Colonic mucosa (tissue), 4 donors: ENCODE data around the gene VSIG4. TPM values are rescaled to one million over a fixed set of nuclear protein-coding genes. Genes with fewer than 3 reads are reported as not detected.

ENCODE experiments used
- DNase-seq: peaks from one replicate; pipeline ENCODE4 v3.0.0-alpha.2; 2020
- H3K27ac ChIP-seq: fragments of 200-600 bp; one replicate; pipeline ENCODE4 v1.8.0; 2021
- H3K27me3 ChIP-seq: fragments of 200-600 bp; one replicate; pipeline ENCODE4 v1.8.0; 2021
- H3K36me3 ChIP-seq: fragments of 200-600 bp; one replicate; pipeline ENCODE4 v1.8.0; 2021
- H3K4me1 ChIP-seq: fragments of 200-600 bp; one replicate; pipeline ENCODE4 v1.8.0; 2021; ENCODE audit warnings: mild to moderate bottlenecking
- H3K4me3 ChIP-seq: fragments of 200-600 bp; one replicate; pipeline ENCODE4 v1.8.0; 2021
- H3K9ac ChIP-seq, 2 donors: one replicate each; pipeline ENCODE4 v1.7.0; 2013; ENCODE audit warnings: control low read depth in 2 of 2, low read depth in 2 of 2, low read length in 2 of 2
- H3K9me3 ChIP-seq: fragments of 200-600 bp; one replicate; pipeline ENCODE4 v1.8.0; 2021
- CTCF ChIP-seq: fragments of 200-600 bp; IDR thresholded peaks from one replicate; pipeline ENCODE4 v1.8.0; 2022; ENCODE audit warnings: antibody characterized with exemption, mild to moderate bottlenecking
- intact Hi-C: fragments of 100-400 bp; cut with DNase I; formaldehyde crosslinking; loops from one replicate; pipeline ENCODE4 v1.14.1; 2022
- total RNA-seq, 2 donors: library from RNA; stranded (reverse); fragmentation: NEBNext Ultra II Directional in 1 of 2; extraction: Animal tissue kit (Norgen Biotek cat#: 25700) in 1 of 2; gene quantifications; one replicate each; pipeline ENCODE4 v1.2.1, GENCODE V29; 2021
- donor health status: healthy.
- donor health status: DM: no; HTN: no; CAD: no.
- donor health status: DM: no; HTN: no; CAD: no.

VSIG4 gene
- total RNA-seq, 2 donors from 2014 or later: 5.7 to 14.1 TPM

GRCh38 chrX:66046612-66047235, 6.8 kb upstream of the VSIG4 start:
- no peak for DNase-seq
- no peak overlapping the region for H3K27ac ChIP-seq

GRCh38 chrX:66045894-66046293, 6.0 kb upstream of the VSIG4 start:
- H3K36me3 ChIP-seq: no peaks in the 10 kb centered on the region
- no peak overlapping the region for H3K27ac ChIP-seq
- TF ChIP-seq CTCF: no peak
- no peaks in the 10 kb centered on the region for H3K4me1 ChIP-seq
- H3K9me3 ChIP-seq: no peaks in the 10 kb centered on the region
- H3K4me3 ChIP-seq: no peak overlapping the region
- no peaks in the 10 kb centered on the region for H3K27me3 ChIP-seq
- H3K9ac ChIP-seq: no peak overlapping the region
- intact Hi-C loops: no loop called here
- DNase-seq: no peak

More at GRCh38 chrX:66046612-66047235, 6.8 kb upstream of the VSIG4 start:
- intact Hi-C loops: no loop called here
- Histone ChIP-seq H3K36me3 (no peaks in the 10 kb centered on the region), H3K27me3 (no peaks in the 10 kb centered on the region), H3K4me3 (no peak overlapping the region), H3K9me3 (no peaks in the 10 kb centered on the region), H3K4me1 (no peaks in the 10 kb centered on the region), H3K9ac (no peak overlapping the region)
- no peak for TF ChIP-seq CTCF

GRCh38 chrX:66043584-66043983, 3.7 kb upstream of the VSIG4 start:
- Histone ChIP-seq H3K9ac (no peak overlapping the region), H3K36me3 (no peaks in the 10 kb centered on the region), H3K4me3 (no peak overlapping the region), H3K9me3 (no peaks in the 10 kb centered on the region), H3K27me3 (no peaks in the 10 kb centered on the region), H3K4me1 (no peaks in the 10 kb centered on the region), H3K27ac (no peak overlapping the region)
- intact Hi-C loops: no loop called here
- TF ChIP-seq CTCF: no peak
- no peak for DNase-seq

- Histone ChIP-seq H3K9me3 (no peaks in the 10 kb centered on the region), H3K4me1 (no peaks in the 10 kb centered on the region), H3K36me3 (no peaks in the 10 kb centered on the region), H3K4me3 (no peak overlapping the region), H3K9ac (no peak overlapping the region), H3K27ac (no peak overlapping the region), H3K27me3 (no peaks in the 10 kb centered on the region)
- TF ChIP-seq CTCF: no peak
- no peak for DNase-seq
- intact Hi-C loops: no loop called here
Observed at GRCh38 chrX:66042307-66043077, 2.6 kb upstream of the VSIG4 start.

GRCh38 chrX:66038115-66038514, 1.8 kb downstream of the VSIG4 start:
- no peak overlapping the region for H3K27ac ChIP-seq
- H3K4me3 ChIP-seq: no peak overlapping the region
- H3K9me3 ChIP-seq: no peaks in the 10 kb centered on the region
- H3K27me3 ChIP-seq: no peaks in the 10 kb centered on the region
- no peaks in the 10 kb centered on the region for H3K36me3 ChIP-seq
- intact Hi-C loops: no loop called here
- H3K9ac ChIP-seq: no peak overlapping the region
- no peaks in the 10 kb centered on the region for H3K4me1 ChIP-seq
- no peak for TF ChIP-seq CTCF
- DNase-seq: no peak
